ENCODE measurements around the gene SCMH1. TPM values are rescaled to one million over a fixed set of nuclear protein-coding genes. Genes with fewer than 3 reads are reported as not detected.

SCMH1 gene
- total and polyA plus RNA-seq, 2 of the 4 experiments (the other 2 are of a cell fraction) = 9.0 to 19.4 TPM

DNA sequence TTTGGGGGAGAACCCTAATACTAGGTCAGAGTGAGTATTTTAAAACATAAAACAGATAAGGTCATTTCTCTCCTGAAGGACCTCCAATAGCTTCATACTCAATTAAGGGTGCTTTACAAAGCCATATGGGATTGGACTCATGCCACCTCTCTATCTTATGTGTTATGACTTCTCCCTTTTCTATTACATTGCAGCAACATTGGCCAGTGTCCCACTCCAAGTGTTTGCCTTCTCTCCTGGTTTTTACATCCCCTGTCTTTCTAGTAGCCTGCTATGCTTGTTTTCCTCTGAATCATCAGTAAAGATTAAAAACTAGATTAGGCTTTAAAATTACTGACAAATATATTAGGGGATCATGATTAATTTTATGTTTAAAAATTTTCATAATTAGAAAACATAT is 66.6 kb downstream of the SCMH1 start:
- H3K56ac ChIP-seq (ENCODE audit: extremely low read depth, insufficient read depth, low read length) = no peak overlapping the region
- H3K9me3 ChIP-seq (ENCODE audit: control insufficient read depth, insufficient read depth, low read length) = peaks cover 3% of the 10 kb centered on the region; the same call in 1 of the 2 replicates
- no peak overlapping the region for H3K4me3 ChIP-seq (ENCODE audit: insufficient read depth, low read depth, low read length)
- H3K23ac ChIP-seq (ENCODE audit: low read depth, low read length) = no peak overlapping the region
- no peak overlapping the region for H2BK120ac ChIP-seq (ENCODE audit: low read depth, low read length)
- H3K36me3 ChIP-seq (ENCODE audit: control insufficient read depth, insufficient read depth, low read length) = no peaks in the 10 kb centered on the region; the same call in 1 of the 2 replicates
- no peak overlapping the region for H4K5ac ChIP-seq (ENCODE audit: low read depth, low read length)
- H2AK9ac ChIP-seq (replicated peaks; ENCODE audit: low read depth, low read length, poor library complexity) = no peak overlapping the region
- no peak for ATAC-seq (ENCODE audit: low read depth)
- BruUV-seq (replicated peaks) = no TSS peak
- H2AFZ ChIP-seq (replicated peaks; ENCODE audit: low read length, poor library complexity) = no peak overlapping the region
- no peak overlapping the region for H3K9ac ChIP-seq (ENCODE audit: low read depth, low read length)
- no peaks in the 10 kb centered on the region for H3K9me1 ChIP-seq (ENCODE audit: insufficient read depth, low read length)
- DNase-seq = peak; percentile 6
- no peak for TF ChIP-seq MAFK (IDR thresholded peaks at IDR 0.05; ENCODE audit: low read depth, low read length)
- TF ChIP-seq RFX5 (IDR thresholded peaks at IDR 0.05; ENCODE audit: low read depth, low read length) = no peak
- TF ChIP-seq RCOR1 (IDR thresholded peaks at IDR 0.05; ENCODE audit: insufficient replicate concordance, low read length) = no peak
- TF ChIP-seq, protein P1, sequence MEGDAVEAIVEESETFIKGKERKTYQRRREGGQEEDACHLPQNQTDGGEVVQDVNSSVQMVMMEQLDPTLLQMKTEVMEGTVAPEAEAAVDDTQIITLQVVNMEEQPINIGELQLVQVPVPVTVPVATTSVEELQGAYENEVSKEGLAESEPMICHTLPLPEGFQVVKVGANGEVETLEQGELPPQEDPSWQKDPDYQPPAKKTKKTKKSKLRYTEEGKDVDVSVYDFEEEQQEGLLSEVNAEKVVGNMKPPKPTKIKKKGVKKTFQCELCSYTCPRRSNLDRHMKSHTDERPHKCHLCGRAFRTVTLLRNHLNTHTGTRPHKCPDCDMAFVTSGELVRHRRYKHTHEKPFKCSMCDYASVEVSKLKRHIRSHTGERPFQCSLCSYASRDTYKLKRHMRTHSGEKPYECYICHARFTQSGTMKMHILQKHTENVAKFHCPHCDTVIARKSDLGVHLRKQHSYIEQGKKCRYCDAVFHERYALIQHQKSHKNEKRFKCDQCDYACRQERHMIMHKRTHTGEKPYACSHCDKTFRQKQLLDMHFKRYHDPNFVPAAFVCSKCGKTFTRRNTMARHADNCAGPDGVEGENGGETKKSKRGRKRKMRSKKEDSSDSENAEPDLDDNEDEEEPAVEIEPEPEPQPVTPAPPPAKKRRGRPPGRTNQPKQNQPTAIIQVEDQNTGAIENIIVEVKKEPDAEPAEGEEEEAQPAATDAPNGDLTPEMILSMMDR (conservative IDR thresholded peaks at IDR 0.05; ENCODE audit: low read depth, low read length) = no peak
- TF ChIP-seq FOS (IDR thresholded peaks at IDR 0.05; ENCODE audit: low read depth, low read length) = no peak
- TF ChIP-seq, protein P2, sequence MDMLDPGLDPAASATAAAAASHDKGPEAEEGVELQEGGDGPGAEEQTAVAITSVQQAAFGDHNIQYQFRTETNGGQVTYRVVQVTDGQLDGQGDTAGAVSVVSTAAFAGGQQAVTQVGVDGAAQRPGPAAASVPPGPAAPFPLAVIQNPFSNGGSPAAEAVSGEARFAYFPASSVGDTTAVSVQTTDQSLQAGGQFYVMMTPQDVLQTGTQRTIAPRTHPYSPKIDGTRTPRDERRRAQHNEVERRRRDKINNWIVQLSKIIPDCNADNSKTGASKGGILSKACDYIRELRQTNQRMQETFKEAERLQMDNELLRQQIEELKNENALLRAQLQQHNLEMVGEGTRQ (IDR thresholded peaks at IDR 0.05; ENCODE audit: low read depth, low read length) = no peak
- no peak overlapping the region for H3K18ac ChIP-seq (ENCODE audit: low read depth, low read length)
- H3K27me3 ChIP-seq (ENCODE audit: control insufficient read depth, insufficient read depth, low read length) = no peaks in the 10 kb centered on the region
- no peaks in the 10 kb centered on the region for H3K4me1 ChIP-seq (ENCODE audit: control insufficient read depth, insufficient read depth, low read length)
- no peak overlapping the region for H2BK5ac ChIP-seq (ENCODE audit: low read depth, low read length, poor library complexity, severe bottlenecking)
- H2BK15ac ChIP-seq (ENCODE audit: low read depth, low read length) = no peak overlapping the region
- H3K4me2 ChIP-seq (ENCODE audit: low read depth, low read length) = no peak overlapping the region
- POLR2A ChIA-PET (ENCODE audit: unreplicated experiment) = no interaction called here
- in situ Hi-C loops (cut with MboI; ENCODE audit: low sequenced_read_pairs) = no loop called here
- H3K4ac ChIP-seq (ENCODE audit: low read depth, low read length) = no peak overlapping the region
- no peak overlapping the region for H2AK5ac ChIP-seq (ENCODE audit: low read depth, low read length)
- CTCF ChIA-PET = interaction anchor here (0.6 kb wide), 1 partner anchor 137 kb away, joined by 3 read pairs; no protein-coding TSS in a partner anchor
- H3K14ac ChIP-seq (replicated peaks; ENCODE audit: low read depth, low read length) = 0 out of 2 replicates have a peak overlapping the region, but pooled peaks have one; percentile 41
- H4K91ac ChIP-seq (ENCODE audit: insufficient read depth, low read depth, low read length) = no peak overlapping the region
- H4K20me1 ChIP-seq (ENCODE audit: insufficient read depth, low read length) = no peaks in the 10 kb centered on the region; the same call in 1 of the 2 replicates
- no peak overlapping the region for H2BK20ac ChIP-seq (ENCODE audit: low read depth, low read length)
- intact Hi-C loops (cut with micrococcal nuclease) = no loop called here
- no peak overlapping the region for H4K8ac ChIP-seq (ENCODE audit: low read depth in 2 of 2, low read length in 2 of 2)
- dilution Hi-C loops (cut with HindIII; ENCODE audit: low sequenced_read_pairs, unreplicated experiment) = no loop called here
- H3K79me1 ChIP-seq (ENCODE audit: low read depth in 1 of 2, low read length in 2 of 2) = peaks cover 8 to 13% of the 10 kb centered on the region in 2 experiments; a peak in 3 of 4 replicates
- H3K27ac ChIP-seq (ENCODE audit: insufficient read depth, low read length) = no peak overlapping the region

Data from IMR-90 (cell line).